SK-MEL-5 (cell line): ENCODE measurements around the gene PANX3. TPM values are rescaled to one million over a fixed set of nuclear protein-coding genes. Genes with fewer than 3 reads are reported as not detected.

ENCODE experiments used
- DNase-seq: peaks from one replicate; pipeline ENCODE4 v3.0.0-alpha.2; 2016; ENCODE audit warnings: low read depth, low spot score
- in situ Hi-C: cut with HindIII; loops from 2 replicates; pipeline ENCODE4 v1.10.0; 2016; ENCODE audit warnings: low sequenced_read_pairs, high pct_unique_total_duplicates, low pct_unique_long_range_greater_than_20kb
- small RNA-seq, 2 experiments: library from RNA; depleted of rRNA; stranded (forward); fragments of <200 nt; gene quantifications; one replicate each; pipeline ENCODE3, GENCODE V24; 2014
- total RNA-seq: library from RNA; depleted of rRNA; stranded (reverse); fragments of >200 nt; shearing (Covaris generic); gene quantifications from 2 replicates; pipeline ENCODE4 v1.2.3, GENCODE V29; 2014; rRNA removed

PANX3 gene
- total RNA-seq, 1 experiment from 2014 or later = not detected

- DNase-seq = no peak
- in situ Hi-C loops = no loop called here
Measured at GRCh38 chr11:124643605-124644425, 32.6 kb downstream of the PANX3 start.

DNA sequence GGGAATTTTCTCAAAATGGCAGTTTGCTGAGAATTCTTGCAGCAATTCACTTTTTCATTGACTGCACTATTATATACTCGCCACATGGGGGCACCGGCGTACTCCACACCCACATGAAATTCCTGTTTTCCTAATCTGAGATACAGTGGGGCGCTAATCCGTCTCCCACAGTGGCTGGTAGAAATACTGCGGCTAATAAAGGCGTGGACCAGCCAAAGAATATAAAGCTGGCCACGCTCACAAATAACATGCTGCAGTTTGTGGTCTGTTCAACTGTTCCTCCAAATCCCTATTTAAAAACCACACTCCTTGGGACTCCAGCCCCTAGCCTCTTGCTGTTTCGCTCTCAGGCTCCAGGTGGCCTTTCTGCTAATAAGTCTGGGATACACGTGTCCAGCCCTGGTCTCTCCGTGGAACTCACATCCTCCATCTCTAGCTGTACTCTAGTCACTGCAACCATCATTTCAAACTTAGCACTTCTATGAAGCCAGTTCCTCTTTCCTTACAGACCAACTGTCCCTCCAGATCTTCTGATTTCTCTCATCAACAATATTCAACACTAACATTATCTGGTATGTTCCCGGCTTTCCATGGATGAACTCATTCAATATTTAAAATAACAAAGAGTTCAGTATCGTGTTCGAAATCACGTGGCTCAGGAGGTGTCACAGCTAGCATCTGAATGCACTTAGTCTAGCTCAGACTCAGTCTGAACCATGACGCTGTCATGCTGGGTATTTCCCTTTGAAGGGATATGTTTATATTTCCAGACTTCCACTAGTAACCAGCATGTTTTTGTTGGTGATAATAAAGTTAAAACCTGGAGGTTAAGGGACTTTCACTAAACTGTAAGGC is 33.4 kb downstream of the PANX3 start:
- peak; percentile 65 for DNase-seq
- in situ Hi-C loops = no loop called here

DNA sequence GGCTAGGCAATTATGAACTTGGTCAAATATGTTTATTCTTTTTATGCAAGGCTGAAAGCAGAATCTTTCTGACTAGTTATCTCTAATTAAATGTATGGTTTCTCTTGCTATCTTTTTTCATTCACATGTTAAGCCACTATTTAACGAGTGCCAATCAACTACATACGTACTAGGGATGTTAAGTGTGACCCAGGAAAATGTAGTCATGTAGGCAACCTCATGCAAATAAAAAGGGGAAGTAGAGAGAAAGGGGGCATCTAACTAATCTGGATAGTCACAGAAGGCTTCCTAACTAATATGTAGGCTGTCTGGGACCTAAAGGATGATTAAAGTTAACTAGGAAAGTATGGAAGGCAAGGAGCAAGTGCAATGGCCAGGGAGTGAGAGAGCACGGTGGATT is 34.9 kb downstream of the PANX3 start:
- DNase-seq = no peak
- in situ Hi-C loops = no loop called here

- in situ Hi-C loops = no loop called here
- DNase-seq = no peak
Measured at GRCh38 chr11:124648610-124649009, 37.4 kb downstream of the PANX3 start.

DNA sequence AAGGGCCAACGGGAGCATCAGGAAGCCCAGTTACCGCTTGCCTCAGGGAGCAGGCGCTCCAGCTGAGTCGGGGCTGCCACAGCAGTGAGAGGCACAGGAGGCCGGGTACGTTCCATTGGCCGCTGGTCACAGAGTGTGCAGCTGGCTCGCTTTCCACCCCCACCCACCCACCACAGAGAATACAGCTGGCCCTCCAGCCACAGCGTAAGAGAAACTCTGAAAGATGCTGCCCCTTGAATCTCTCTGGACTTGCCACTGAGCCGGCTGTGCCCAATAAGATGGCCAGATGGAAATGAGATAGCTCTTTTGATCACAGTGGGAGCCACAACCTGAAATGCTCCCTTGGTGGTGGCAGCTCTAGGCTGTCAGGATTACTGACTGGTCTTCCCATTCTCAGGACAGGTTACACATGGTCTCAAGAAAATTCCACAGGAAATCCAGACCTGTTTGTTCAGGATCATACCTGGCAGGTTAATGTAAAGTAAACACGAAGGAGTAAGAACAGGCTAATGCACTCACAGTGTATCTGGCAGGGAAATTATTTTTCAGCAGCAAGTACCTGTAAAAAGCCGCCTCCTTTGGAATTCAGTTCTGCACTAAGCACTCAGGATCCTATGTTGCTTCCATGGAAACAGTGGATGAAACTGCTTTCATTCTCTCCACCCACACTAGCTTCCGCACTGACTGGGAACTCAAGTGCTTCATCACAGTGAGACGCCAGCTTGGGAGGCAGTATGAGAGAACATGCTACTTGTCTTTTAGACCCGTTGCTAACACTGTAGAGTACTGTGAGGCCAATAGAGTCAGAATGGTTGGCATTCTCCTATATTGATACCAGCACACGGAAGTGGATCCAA is 45.8 kb downstream of the PANX3 start:
- in situ Hi-C loops = no loop called here
- DNase-seq = no peak

DNA sequence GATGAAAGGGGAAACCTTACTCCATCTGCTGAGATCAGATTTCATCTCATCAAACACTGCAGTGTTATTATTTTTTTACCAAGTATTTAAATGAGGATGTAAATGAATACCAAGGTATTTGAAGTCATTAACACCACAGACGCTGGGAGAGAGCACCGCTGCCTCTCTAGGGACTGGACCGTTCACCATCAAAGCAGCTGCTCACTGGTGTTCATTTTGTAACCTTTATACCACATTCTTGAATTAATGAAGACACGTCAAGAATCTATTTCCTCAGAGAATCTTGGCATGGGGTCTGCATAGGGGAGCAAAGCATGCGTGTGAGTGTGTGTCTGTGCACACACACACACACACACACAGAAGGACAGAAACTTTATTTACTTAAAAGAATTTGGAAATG is 46.7 kb downstream of the PANX3 start:
- DNase-seq = no peak
- in situ Hi-C loops = no loop called here

GRCh38 chr11:124658501-124658900 is 47.3 kb downstream of the PANX3 start:
- in situ Hi-C loops = no loop called here

DNA sequence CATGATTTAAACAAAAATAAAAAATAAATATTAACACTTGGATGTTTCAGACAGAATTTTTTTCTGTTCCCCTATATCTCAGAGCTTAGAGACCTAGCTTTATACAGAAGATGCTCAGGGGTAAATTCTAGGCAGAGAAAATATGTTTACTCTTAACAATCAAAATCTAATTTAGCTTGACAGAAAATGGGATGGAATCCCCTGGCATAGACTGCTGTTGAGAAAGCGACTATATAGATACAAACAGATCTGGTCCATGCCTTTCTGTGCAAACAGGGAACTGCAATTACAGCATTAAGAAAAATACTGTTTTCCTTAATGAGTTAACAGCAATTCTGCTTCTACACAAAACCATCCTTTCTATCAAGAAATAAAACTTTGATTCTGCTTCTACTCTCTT is 47.8 kb downstream of the PANX3 start:
- in situ Hi-C loops = no loop called here

More at GRCh38 chr11:124658501-124658900, 47.3 kb downstream of the PANX3 start:
- no peak for DNase-seq

DNA sequence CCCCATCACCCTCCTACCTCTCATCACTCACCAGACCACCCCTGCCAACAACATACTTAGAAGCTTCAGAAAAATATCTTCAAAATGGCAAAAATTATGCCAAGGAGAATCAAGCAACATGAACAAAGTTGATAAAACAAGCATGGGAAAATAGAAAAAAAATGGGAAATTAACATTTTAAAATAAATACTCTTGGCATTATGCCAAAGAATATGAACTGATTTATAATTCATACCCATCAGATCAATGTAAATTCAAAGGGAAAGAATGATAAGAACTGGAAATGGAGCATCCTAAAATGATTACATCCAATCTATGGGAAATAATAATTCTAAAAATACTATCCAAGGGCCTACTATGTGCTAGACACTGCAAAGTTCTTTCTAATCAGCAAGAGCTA is 50.3 kb downstream of the PANX3 start:
- in situ Hi-C loops = no loop called here
- no peak for DNase-seq

More for the DNA sequence above, 47.8 kb downstream of the PANX3 start:
- no peak for DNase-seq

GRCh38 chr11:124662106-124662505 is 50.9 kb downstream of the PANX3 start:
- in situ Hi-C loops = no loop called here
- no peak for DNase-seq

DNA sequence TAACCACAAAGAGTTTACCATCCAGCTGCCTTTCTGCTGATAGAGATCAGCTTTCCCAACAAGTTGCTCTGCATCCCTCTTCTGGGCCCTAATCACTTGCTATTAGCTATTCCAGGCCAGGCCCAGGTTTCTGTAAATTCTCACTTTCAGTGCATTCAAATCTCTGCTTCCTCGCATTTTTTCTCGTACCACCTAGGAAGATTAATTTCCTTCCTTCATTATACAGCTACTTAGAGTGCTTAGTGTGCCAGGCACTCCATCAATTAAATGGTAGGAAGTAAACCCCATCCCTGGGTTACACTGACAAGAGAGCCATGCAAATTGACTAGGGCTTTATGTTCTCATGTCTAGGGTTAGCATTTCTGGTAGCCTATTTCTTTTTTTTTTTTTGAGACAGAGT is 52.6 kb downstream of the PANX3 start:
- DNase-seq = no peak
- in situ Hi-C loops = no loop called here

DNA sequence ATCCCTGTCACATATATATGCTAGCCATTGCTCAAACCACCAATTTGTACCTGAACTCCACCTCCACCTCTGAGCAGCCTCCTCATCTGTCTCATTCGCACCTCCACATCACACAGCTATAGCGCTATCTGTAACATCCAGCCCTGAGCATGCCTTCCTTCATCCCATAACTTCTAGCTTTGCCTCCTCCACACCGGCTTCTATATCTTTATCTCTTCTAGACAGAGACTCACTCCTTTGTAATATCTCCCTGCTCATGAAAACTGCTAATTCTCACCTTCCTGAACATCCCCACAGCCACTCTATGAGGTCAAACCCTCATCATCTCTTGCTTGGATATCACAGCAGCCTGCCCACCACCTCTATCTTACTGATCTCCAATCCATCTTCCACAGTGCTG is 56.4 kb downstream of the PANX3 start:
- in situ Hi-C loops = no loop called here
- DNase-seq = no peak

- peak; percentile 53 for DNase-seq
- in situ Hi-C loops = no loop called here
Measured at GRCh38 chr11:124669193-124669592, 58.0 kb downstream of the PANX3 start.

Small RNA genes lying within 50 kb of the gene (small RNA-seq; reads per million reads assigned to genes)
- 0 reads per million in 2 experiments for gene RNA5SP352

Other genes starting within 250 kb of the PANX3 start
- not detected in 2 replicates for gene OR8B2, start 226.9 kb upstream of the PANX3 start, total RNA-seq
- gene OR8B3, start 212.4 kb upstream of the PANX3 start, total RNA-seq = not detected in 2 replicates
- not detected in 2 replicates for gene OR8B4, start 186.6 kb upstream of the PANX3 start, total RNA-seq
- gene OR8B8, start 165.7 kb upstream of the PANX3 start, total RNA-seq = not detected in 2 replicates
- not detected in 2 replicates for gene OR8B12, start 67.8 kb upstream of the PANX3 start, total RNA-seq
- not detected in 2 replicates for gene OR8A1, start 41.4 kb upstream of the PANX3 start, total RNA-seq
- gene TBRG1, start 11.4 kb downstream of the PANX3 start, total RNA-seq = 19.1 and 22.0 TPM in 2 replicates
- 27.9 and 29.1 TPM in 2 replicates for gene SIAE, start 62.3 kb downstream of the PANX3 start, total RNA-seq
- gene SPA17, start 62.5 kb downstream of the PANX3 start, total RNA-seq = 7.9 and 9.6 TPM in 2 replicates
- 0.87 TPM in 1 of 2 replicates, not detected in the other for gene NRGN, start 128.5 kb downstream of the PANX3 start, total RNA-seq
- not detected in 2 replicates for gene VSIG2, start 140.8 kb downstream of the PANX3 start, total RNA-seq
- not detected in 2 replicates for gene ESAM, start 150.9 kb downstream of the PANX3 start, total RNA-seq
- 6.7 and 7.8 TPM in 2 replicates for gene MSANTD2, start 189.0 kb downstream of the PANX3 start, total RNA-seq